ENCODE data around the gene NLK. TPM values are rescaled to one million over a fixed set of nuclear protein-coding genes. Genes with fewer than 3 reads are reported as not detected.
"Not testable (repeated sequence)": the region's sequence is repeated elsewhere in the genome, so short reads cannot be mapped to it uniquely, and the experiment has no call there.

The NLK gene
- total RNA-seq, 1 donor from 2014 or later: 14.1 TPM

DNA sequence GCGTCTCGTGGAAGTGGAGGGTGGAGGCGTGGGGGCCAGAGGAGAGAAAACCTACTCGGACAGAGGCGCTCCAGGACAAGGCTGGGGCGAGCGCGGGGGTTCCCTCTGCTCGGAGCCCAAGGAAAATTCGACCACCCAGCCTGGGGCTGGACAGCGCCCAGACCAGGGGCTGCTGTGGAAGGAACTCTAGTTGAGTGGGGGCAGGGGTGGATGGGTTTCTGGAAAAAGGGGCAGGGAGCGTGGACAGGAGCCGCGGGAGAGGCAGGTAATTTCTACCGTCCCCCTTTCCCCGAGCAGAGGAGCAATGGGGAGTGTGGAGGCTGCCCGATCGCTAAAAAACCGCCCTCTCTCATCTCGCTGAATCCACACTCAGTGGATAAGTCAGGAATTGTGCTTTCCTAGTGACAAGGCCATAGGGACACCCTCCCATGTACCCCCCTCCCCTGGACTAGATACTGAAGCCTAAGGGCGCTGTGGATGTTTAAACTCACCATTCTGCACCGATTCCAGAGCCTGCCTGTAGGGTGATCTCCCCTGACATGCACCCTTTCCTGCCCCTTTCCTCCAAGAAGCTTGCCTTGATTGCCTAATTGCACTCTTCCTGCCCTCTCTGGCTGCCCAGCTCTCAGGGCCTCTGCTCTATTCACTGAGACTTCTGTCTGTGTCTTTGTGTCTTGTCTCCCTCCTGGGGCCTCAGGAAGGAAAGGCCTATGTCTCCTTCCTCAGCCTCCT lies 185.8 kb downstream of the NLK start:
- intact Hi-C loops (cut with micrococcal nuclease): no loop called here

DNA sequence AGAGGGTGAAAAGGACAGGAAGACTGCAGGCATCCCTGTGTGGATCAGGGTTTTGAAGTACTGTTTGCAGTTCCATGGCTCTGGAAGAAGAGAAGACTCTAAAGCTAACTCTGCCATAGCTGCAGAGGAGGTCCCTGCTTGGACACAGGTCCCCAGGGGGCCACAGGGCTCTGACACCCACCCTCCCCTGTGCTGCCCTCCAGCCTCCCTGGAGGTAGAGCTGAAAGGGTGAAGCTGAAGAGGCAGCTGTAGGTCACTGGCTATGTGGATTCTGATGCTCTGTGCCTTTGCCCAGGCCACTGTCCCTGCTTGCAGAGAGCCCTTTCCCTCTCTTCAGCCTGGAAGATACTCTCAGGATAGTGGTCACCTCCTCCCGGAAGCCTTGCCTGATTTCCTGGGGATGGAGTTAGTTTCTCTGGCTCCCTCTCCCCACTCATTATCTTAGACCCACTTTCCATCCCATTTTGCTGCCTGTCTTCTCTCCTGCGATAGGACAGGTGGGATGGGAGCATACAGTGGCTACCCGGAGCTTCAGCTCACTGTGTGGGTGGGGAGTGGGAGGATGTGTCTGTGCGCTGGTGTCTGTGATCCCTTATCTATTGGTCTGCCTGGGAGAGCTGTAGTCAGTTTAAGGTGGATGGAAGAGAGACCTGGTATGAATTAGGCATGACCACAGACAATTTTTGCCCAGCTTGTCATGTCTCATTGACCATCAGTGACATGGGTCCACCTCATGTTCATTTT lies 186.7 kb downstream of the NLK start:
- intact Hi-C loops (cut with micrococcal nuclease): no loop called here

DNA sequence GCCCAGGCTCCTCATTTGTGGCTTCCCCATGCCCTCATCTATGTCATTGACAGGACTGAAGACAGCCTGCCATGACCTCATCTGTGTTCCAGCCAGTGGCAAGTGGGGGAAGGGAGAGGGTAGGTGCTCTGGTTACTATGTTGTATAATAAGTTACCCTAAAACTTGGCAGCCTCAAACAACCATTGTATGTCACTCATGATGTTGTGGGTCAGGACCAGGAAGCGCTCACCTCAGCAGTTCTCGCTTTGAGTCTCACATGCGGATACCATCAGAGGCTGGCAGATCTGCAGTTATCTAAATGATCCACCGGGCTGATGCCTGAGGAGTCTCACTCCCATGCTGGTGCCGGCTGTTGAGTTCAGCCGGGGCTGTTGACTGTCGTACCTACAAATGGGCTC lies 187.5 kb downstream of the NLK start:
- intact Hi-C loops (cut with micrococcal nuclease): no loop called here

DNA sequence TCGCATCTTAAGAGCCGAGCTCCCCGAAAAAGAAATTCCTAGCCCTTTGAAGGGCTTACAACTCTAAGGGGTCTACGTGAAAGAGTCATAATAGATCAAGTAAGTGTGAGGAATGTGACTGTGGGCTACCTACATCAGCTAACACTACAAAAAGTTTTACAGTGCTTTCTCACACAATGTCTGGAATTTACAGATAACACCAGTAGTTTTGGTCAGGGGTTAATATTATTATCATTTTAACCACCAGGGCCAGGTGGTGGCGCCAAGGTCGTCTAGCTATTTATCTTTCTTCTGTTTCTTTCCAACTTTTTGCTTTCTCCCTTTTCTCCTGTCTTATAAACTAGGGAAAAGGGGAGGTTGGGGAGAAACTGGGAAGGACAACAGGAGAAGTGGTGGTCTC lies 188.1 kb downstream of the NLK start:
- intact Hi-C loops (cut with micrococcal nuclease): not testable (repeated sequence)

DNA sequence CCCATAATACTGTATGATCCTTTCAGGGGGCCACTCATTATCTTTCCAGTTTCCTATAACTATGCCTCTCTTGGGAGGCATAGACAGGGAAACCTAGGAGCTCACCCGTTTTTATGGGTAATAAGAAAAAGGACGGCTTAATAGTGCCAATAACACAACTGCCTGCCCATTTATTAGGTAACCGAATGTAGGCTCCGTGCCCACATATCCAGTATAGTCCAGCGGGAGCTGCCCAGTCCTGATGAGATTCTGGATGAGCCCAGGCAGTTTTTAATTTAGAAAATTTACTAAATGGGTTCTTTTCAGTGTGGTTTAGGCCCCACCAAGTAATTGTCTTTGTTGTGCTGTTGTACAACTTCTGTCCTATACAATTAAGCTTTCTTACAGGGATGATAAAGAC lies 189.1 kb downstream of the NLK start:
- intact Hi-C loops (cut with micrococcal nuclease): not testable (repeated sequence)

DNA sequence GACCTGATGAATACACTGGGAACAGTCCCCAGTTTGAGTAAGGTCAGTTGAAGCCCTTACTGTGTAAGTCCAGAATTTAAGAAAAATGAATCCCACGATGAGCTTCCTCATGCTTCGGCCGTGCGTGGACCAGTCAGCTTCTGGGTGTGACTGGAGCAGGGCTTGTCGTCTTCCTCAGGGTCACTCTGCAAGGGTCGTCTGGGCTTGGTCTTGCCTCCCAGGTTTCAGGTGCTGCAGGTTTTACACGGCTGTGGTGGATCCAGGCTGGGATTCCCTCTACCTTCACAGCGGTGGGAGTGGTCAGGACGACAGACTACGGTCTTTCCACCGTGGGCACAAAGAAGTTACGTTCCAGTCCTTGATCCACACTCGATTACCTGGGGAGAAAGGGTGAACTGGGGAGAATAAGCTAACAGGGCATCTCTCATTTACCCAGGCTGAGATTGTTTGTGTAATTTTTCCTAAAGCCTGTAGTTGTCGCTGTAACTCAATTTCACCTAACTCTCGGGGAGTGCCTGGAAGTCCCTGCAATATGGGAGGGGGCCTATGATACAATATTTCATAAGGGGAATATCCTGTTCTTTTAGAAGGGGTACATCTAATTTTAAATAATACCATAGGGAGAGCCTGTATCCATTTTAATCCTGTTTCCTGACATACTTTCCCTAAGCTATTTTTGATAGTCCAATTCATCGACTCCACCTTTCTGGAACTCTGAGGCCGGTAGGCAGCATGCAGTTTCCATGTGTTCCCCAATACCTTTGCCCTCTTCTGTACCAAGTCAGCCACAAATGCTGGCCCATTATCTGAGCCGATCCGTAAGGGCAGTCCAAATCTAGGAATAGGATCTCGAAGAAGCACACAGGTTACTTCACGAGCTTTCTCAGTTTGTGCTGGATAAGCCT lies 190.7 kb downstream of the NLK start:
- intact Hi-C loops (cut with micrococcal nuclease): not testable (repeated sequence)

DNA sequence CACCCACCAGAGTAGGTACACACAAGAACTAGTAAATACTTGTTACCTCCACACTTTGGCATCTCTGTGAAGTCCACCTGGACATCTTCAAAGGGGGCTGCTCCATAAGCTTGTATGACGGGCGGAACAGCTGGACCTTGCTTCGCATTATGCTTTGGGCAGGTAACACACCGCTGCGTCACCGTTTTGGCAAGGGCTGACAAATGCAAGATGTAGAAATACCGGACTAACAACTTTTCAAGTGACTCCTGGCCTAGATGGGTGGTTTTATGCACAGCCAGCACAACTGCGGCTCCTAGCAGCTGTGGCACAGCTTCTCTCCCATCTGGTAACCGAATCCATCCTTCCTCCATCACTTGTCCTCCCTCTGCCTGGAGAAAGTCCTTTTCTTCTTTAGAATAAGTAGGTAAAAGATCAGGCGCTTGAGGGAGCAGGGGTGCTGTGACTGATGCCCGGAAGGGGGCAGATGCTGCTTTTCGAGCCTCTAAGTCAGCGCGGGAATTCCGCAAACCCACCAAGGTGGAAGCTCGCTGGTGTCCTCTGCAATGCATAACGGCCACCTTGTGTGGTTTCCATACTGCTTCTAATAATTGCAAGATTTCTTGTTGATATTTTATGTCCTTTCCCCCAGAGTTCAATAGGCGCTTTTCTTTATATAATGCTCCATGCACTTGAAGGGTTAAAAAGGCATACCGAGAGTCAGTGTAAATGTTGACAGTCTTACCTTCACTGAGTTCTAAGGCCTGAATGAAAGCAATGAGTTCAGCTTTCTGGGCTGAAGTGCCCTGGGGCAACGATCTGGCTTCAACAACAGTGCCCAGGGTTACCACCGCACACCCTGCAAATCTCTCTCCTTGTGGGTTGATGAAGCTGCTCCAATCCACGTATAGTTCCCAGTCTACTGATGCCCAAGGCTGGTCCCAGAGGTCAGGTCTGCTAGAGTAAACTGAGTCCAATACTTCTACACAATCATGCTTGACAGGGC lies 191.7 kb downstream of the NLK start:
- intact Hi-C loops (cut with micrococcal nuclease): not testable (repeated sequence)

DNA sequence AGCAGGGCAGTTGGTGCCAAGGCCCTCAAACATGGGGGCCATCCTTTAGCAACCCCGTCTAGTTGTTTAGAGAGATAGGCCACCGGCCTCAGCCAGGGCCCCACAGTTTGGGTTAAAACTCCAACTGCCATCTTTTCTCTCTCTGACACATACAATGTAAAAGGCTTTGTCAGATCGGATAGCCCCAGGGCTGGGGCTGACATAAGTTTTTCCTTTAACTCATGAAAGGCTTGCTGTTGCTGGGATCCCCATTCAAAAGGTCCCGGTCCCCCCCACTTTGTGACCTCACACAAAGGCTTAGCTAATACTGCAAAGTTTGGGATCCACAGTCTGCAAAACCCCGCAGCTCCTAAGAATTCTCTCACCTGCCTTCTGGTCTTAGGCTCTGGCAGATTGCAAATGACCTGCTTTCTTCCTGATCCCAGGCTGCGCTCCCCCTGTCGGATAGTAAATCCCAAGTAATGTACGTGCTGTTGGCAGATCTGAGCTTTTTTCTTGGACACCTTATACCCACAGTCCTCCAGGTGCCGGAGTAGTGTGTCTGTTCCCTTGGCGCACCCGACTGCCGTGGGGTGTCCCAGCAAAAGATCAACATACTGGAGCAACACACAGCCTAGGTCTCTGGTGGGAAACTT lies 192.7 kb downstream of the NLK start:
- intact Hi-C loops (cut with micrococcal nuclease): not testable (repeated sequence)

DNA sequence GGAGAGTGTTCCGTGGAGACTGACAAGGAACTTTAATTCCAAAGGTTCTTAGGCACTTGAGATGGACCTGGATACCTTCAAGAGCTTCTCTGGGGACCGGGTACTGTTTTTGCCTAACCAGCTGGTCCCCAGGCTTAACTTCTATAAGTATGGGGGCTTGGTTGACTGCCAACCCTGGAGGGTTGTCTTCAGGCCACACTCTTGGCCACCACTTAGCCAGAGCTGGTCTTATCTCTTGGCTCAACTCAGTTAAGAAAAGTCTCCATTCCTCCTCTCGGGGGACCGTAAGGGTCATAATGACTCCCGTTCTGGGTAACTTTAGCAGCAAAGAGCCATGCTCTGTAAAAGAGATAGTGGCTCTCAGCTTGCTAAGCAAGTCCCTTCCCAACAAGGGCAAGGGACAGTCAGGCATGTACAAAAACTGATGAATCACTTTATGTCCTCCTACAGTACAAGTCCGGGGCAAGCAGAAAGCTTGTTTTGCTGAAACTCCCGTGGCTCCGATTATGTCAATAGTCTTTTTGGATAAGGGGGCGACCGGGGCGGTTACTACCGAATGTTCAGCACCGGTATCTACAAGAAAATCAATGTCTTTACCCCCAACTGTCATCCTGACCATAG lies 193.7 kb downstream of the NLK start:
- intact Hi-C loops (cut with micrococcal nuclease): not testable (repeated sequence)

DNA sequence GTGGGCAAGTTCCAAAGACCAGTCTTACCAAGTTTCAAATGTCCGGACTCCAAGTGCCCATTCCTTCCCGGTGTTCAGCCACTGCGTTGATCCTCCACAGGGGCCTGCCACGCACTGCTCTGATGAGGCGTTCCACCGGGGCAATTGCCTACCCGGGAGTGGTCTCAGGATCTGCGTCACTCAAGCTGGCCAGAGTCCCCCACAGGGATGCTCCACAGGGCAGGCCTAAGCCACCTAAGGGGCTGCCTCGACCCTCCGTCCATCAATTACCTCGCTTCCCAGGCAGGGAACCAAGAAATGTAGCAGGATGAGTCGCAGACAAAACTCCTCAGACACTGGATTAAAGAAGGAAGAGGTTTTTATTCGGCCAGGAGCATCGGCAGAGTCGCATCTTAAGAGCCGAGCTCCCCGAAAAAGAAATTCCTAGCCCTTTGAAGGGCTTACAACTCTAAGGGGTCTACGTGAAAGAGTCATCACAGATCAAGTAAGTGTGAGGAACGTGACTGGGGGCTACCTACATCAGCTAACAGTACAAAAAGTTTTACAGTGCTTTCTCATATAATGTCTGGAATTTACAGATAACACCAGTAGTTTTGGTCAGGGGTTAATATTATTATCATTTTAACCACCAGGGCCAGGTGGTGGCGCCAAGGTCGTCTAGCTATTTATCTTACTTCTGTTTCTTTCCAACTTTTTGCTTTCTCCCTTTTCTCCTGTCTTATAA lies 196.2 kb downstream of the NLK start:
- intact Hi-C loops (cut with micrococcal nuclease): not testable (repeated sequence)

DNA sequence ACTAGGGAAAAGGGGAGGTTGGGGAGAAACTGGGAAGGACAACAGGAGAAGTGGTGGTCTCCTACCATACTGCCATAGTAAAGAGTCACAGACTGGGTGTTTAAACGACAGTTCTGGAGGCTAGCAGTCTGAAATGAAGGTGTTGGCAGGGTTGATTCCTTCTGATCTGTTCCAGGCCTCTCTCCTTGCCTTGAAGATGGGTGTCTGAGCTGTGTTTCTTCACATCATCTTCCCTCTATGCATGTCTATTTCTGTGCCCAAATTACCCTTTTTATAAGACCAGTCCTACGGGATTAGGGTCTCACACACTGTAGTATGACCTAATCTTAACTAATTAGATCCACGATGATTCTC lies 196.8 kb downstream of the NLK start:
- intact Hi-C loops (cut with micrococcal nuclease): no loop called here

DNA sequence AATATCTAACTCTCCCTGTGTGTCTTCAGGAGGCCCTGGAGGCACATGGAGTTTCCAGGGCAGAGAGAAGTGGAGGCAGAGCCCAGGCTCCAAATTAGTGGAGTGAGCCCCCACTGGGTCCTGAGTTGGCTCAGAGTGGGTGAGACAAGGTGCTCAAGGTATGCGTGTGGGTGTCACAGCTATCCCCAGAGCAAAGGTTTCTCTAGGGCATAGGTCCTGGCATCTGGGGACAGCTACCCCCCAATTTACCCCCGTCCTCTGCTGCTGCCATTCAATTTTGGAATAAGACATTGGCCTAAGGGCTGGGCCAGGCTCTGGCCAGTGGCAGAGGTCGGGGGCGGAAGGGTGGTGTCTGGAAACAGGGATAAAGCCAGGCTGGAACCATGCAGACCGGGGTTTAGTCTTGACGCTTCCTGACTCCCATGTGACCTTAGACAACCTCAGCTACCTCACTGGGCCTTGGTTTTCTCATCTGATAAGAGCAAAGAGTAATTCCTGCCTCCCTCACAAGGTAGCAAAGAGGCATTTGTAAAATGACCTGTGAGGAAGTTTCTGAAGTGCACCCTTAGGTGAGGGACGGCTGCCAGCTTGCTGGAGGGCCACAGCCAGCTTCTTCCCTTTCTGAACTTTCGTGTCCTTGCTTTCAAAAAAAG lies 198.3 kb downstream of the NLK start:
- intact Hi-C loops (cut with micrococcal nuclease): no loop called here

DNA sequence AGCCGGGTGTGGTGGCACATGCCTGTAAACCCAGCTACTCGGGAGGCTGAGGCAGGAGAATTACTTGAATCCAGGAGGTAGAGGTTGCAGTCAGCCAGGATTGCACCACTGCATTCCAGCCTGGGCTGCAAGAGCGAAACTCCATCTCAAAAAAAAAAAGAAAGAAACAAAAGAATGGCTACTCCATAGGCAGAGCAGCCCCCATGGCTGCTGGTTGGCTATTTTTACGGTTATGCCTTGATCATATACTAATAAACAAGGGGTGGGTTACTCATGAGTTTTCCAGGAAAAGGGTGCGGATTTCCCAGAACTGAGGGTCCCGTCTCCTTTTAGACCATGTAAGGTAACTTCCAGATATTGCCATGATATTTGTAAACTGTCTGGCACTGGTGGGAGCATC lies 200.3 kb downstream of the NLK start:
- intact Hi-C loops (cut with micrococcal nuclease): no loop called here

DNA sequence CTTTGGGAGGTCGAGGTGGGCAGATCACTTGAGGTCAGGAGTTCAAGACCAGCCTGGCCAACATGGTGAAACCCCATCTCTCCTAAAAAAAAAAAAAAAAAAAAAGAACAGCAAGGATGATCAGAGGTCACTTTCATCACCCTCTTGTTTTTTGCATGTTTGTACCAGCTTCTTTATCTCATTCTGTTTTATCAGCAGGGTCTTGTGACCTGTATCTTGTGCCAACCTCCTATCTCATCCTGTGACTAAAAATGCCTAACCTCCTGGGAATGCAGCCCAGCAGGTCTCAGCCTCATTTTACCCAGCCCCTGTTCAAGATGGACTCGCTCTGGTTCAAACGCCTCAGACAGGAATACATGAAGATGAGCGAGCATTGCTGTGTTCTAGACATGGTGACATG lies 200.8 kb downstream of the NLK start:
- intact Hi-C loops (cut with micrococcal nuclease): not testable (repeated sequence)

DNA sequence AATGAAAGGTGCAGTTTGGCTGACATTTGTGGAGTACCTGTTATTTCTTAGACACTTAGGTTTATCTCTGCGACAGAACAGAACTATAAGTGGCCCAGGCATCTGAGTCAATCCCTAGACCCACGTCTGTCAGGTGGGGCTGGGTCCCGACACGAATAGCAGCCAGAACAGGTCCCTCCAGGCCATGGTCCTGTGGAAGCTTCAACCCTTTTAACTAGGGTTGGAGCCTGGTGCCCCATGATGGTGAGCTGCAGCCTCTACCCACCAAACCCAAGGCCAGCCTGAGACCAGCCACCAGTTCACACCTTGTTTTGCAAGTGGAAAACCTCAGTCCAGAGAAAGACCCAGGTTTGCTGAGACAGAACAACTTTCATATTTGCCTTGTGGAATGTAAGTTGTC lies 202.0 kb downstream of the NLK start:
- intact Hi-C loops (cut with micrococcal nuclease): no loop called here
